GM21526 (cell line): Measurements from ENCODE around the gene MESP2.
"Not testable (repeated sequence)": the region's sequence is repeated elsewhere in the genome, so short reads cannot be mapped to it uniquely, and the experiment has no call there.

Experiments
- ATAC-seq: cut with Tn5 transposase; IDR thresholded peaks from one replicate; pipeline ENCODE4 v1.9.1; 2021; ENCODE audit warnings: moderate library complexity; ENCODE audit not compliant: unreplicated experiment, low FRiP score

MESP2 gene

DNA sequence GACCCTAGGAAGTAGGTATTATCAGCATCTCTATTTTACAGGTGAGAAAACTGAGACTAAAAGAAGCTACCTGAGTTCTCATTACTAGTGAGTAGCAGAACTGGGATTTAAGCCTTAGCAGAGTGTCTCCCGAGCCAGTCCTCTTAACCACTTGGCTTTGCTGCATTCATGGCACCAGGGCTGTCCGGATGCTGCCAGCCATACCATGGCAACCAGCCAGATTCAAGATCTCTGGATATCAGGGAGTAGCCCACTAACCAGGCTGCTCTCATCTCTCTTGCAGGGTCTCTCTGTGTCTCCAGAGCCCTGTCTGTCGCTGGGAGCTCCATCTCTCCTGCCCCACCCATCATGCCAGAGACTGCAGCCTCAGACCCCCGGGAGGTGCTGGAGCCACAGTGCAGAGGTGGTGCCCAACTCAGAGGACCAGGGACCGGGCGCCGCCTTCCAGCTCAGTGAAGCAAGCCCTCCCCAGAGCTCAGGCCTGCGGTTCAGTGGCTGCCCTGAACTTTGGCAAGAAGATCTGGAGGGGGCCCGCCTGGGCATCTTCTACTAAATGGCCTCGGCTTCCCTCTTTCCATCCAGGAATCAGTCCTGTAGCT lies 1.7 kb downstream of the MESP2 start:
- ATAC-seq: no peak

GRCh38 chr15:89778861-89779260 lies 2.7 kb downstream of the MESP2 start:
- no peak for ATAC-seq

GRCh38 chr15:89780601-89781000 lies 4.5 kb downstream of the MESP2 start:
- no peak for ATAC-seq

DNA sequence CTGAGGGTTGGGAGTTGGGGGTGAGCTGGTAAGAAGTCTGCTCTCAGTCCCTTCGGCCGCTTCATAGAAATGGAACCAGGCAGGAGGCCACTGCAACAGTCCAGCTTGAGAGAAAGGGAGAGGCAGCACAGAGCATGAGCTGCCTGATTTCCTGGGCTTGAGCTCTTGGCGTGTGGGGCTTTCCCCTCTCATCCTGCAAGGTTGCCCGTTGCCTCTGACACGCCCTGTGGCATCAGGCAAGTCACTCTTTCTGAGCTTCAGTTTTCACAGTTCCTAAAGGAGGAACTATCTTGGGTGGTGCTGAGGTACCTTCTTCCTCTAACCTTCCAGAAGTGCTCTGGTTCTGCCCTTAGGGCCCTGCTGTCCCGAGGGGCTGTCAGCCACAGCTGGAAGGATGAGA lies 4.9 kb downstream of the MESP2 start:
- no peak for ATAC-seq

DNA sequence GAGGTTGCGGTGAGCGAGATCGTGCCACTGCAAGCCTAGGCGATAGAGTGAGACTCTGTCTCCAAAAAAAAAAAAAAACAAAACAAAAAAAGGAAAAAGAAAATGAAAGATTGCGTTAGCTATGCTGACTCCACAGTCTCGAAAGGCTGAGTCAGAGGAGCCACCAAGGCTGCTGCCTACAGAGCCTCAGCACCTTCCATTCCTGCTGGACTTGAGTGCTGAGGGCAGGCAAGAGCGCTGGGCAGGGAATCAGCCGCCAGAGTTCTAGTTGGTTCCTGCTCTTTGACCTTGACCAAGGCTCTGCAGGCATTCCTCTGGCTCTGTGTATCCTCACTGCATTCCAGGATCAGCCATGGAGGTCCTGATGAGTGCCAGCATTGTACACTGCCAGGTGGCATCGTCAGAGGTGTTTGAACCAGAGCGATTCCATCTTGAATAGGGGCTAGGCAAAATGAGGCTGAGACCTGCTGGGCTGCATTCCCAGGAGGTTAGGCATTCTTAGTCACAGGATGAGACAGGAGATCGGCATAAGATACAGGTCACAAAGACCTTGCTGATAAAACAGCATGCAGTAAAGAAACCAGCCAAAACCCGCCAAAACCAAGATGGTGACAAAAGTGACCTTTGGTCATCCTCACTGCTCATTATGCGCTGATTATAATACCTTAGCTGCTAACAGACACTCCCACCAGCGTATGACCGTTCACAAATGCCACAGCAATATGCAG lies 5.9 kb downstream of the MESP2 start:
- ATAC-seq: no peak

GRCh38 chr15:89782619-89782950 lies 6.5 kb downstream of the MESP2 start:
- not testable (repeated sequence) for ATAC-seq

- no peak for ATAC-seq
These were observed 7.2 kb downstream of the MESP2 start for GRCh38 chr15:89783111-89783860.

DNA sequence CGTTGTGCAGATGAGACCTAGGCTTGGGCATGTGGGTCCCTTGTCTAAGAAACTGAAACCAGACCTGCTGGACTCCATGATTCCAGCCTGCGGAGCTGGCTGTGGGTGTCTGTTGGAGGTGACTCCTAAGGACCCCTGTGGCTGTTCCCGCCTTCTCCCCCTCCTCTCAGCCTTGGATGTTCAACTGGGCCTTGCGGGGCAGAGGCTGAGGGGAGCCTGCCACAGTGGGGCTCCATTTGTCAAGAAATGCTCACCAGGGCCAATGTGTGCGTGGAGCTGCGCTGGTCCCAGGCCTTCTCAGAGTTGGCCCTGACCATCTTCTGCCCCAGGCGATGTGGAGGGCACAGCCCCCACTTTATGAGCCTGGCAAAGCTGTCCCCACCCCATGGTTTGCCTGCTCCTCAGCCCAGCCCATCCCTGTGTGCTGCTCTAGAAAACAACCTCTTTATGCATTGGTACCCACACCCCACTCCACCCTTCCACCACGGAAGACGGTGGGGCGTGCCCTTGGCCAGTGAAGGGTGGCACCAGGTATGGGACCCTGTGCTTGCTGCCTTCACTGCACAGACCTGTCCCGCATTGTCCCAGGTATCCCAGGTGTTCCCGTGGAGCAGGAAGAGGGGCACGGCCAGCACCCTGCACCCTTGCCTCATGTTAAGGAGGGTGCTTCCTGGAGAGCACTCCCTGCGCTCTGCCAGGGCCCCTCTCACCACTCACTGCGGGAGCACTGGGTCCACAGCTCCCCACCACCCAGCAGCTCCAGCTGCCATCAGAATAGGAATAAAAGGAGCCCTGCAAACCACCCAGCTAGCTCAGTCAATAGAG lies 7.9 kb downstream of the MESP2 start:
- ATAC-seq: no peak

GRCh38 chr15:89784686-89784960 lies 8.5 kb downstream of the MESP2 start:
- ATAC-seq: no peak

DNA sequence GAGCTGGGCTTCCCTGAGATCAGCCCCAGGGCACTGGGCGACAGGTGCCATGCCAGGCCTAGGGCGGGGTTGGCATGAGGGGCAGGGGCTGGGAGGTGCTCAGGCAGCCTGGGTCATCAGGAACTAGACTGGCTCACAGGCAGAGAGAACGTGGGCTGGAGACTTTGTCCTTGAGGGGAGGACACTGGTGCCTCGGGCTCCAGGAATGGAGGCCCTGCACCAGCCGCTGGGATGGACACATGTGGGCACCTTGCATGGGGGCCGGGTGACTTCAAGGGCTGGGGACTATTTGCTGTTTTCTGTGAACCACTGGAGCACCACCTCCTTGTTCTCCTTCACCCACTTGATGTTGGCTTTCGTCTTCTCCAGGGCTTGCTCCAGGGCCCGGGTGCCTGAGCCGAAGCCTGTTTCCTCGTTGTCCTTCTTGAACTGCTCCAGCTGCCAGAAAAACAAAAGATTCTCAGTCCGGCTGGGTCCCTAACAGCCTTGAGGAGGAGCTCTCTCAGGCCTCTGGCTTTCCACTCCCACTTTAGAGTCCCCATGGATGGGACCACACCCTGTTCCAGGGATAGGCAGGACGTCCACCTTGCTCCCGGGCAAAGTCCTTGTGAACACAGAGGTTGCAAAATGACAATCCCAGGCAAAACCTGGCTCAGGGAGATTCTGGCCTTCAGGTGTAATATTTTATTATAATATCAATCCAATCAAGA lies 9.1 kb downstream of the MESP2 start:
- ATAC-seq: no peak

- no peak for ATAC-seq
These were observed 9.6 kb downstream of the MESP2 start for GRCh38 chr15:89785774-89786140.

GRCh38 chr15:89787944-89788343 lies 11.8 kb downstream of the MESP2 start:
- no peak for ATAC-seq

- ATAC-seq: not testable (repeated sequence)
These were observed 12.5 kb downstream of the MESP2 start for GRCh38 chr15:89788585-89788984.

DNA sequence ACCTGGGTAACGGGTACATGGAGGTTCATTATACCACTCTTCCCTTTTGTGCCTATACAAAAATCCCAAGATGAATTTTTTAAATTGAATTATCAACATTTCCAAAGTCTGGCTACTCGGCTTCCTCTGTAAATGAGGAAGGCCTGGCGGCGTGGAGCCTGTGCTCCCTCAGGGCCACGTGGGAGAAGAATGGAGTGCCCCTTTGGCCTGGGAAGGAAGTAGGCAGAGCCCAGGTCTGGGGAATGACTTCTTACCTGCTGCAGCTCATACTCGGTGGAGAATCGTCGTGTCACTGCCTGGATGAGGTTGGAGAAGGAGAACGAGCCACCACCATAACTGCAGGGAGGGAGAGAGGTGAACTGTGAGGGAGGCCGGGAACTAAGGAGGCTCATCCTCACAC lies 14.1 kb downstream of the MESP2 start:
- ATAC-seq: no peak

GRCh38 chr15:89790661-89791060 lies 14.5 kb downstream of the MESP2 start:
- ATAC-seq: no peak

DNA sequence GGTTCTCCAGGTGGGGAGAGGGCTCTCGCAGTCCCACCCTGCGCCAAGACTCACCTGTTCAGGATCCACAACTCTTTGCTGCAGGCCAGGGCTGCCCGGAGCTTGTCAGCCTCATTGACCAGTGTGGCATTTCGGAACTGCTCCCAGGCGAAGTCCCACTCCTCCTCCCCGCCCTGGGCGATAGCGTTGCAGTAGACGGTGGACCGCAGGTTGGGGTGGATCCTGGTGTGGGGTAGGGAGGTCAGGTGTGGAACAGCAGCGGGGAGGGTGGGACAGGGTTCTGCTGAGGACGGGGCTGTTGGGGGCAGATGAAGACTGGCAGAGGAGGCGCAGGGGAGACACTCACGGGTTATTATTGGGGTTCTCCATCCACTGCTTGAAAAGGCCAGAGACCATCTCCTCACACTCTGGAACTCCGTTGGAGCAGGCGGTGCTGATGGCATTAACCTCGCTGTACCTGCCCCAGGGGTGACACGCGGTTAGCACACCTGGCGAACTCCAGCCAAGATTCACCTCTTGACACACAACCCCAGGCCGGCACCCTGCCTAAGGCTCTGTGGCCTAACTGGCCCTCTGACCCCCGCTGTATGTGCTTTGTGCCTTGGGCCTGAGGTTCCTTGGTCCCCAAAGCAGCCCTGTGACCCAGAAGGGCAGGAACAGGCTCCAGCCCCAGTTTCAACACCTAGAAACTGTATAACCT lies 16.1 kb downstream of the MESP2 start:
- no peak for ATAC-seq

DNA sequence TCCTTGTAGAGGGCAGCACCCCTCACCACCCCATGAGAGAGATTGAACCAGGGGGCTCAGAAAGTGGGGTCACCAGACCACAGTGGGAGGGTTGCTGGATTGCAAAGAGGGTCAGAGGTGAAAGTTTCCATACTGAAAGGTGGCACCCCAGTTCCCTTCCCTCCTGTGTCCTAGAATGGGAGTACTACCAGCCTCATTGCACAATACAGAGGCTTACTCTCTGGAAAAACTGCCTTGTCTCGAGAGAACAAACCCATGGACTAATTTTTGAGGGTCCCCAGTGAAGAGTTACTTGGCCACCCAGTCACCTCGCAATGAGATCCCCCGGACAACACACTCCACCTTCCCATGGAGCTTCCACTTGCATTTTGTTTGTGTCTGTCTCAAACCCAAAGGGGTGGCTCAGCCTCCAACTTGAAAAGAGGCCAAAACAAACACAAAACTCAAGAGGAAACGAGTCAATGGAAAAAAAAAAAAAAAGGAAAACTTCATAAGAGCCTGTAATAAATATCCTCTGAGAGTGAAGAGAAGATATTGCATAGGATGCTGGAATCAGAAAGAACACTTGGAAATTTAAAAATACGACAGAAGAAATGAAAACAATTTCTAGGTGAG lies 18.6 kb downstream of the MESP2 start:
- no peak for ATAC-seq

DNA sequence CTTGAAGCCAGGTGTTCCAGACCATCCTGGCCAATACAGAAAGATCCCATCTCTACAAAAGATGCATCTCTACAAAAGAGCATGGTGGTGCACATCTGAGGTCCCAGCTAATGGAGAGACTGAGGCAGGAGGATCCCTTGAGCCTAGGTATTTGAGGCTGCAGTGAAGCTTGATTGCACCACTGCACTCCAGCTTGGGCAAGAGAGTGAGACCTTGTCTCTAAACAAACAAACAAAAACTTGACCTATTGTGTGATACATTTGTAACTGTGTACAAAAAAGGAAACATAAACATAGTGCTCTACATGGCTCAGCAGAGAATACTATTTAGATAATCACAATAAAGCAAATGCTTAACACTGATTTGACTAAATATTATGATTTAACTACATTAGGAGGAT lies 19.9 kb downstream of the MESP2 start:
- ATAC-seq: no peak

DNA sequence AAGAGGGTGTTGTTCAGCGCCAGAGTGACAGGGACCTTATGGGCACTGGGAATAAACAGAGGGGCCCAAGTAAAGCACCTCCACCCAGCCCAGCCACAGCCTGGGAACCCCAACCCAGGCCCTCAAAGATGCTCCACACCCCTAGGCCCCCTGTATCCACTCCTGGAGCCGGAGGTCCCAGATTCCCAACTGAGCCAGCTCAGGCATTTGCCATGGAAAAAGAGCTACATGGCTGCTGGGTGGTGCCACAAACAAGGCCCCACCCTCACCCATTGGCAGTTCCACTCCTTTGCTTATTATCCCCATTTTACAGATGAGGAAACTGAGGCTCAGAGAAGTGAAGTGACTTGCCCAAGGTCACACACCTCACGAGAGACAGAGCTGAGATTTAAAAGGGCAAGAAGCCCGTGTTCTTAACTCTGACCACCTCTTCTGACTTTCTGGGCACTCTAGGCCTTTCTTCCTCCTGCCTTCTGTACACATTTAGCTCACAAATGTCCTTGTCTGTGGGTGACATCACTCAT lies 21.6 kb downstream of the MESP2 start:
- no peak for ATAC-seq
